ENCODE data around the gene TCF4.

GRCh38 chr18:55433648-55434047 lies 154.3 kb downstream of the TCF4 start:
- TF ChIP-seq CTCF (IDR thresholded peaks at IDR 0.05) (no peak), POLR2A (IDR thresholded peaks at IDR 0.05) (no peak)
